ENCODE measurements around the gene WDR70.
"Not testable (repeated sequence)": the region's sequence is repeated elsewhere in the genome, so short reads cannot be mapped to it uniquely, and the experiment has no call there.

The WDR70 gene

GRCh38 chr5:37379100-37379628 lies at the start of gene WDR70:
WDR70 (plus strand) TSS chr5:37379318; CDS start chr5:37379368, 50 bp downstream.
- peak; percentile 80 for DNase-seq

GRCh38 chr5:37334754-37335153 lies 44.4 kb upstream of the WDR70 start:
- DNase-seq, result not testable (repeated sequence)

- not testable (repeated sequence) for DNase-seq
Observed at GRCh38 chr5:37342741-37343140, 36.4 kb upstream of the WDR70 start.

- DNase-seq, result no peak
Observed at GRCh38 chr5:37355161-37355560, 24.0 kb upstream of the WDR70 start.

GRCh38 chr5:37370550-37370863 lies 8.6 kb upstream of the WDR70 start:
- no peak for DNase-seq

GRCh38 chr5:37370864-37371726 lies 8.0 kb upstream of the WDR70 start, which contains the start of gene NUP155:
NUP155 (minus strand) TSS chr5:37371106; CDS start chr5:37370977, 129 bp downstream.
- peak; percentile 99 for DNase-seq

GRCh38 chr5:37375091-37375490 lies 4.0 kb upstream of the WDR70 start:
- no peak for DNase-seq

- DNase-seq, result not testable (repeated sequence)
Observed at GRCh38 chr5:37378066-37378465, 1.1 kb upstream of the WDR70 start.

GRCh38 chr5:37391591-37391990 lies 12.5 kb downstream of the WDR70 start:
- DNase-seq, result no peak

- DNase-seq, result no peak
Observed at GRCh38 chr5:37396352-37396751, 17.2 kb downstream of the WDR70 start.

GRCh38 chr5:37400501-37400900 lies 21.4 kb downstream of the WDR70 start:
- DNase-seq, result no peak

GRCh38 chr5:37412515-37412914 lies 33.4 kb downstream of the WDR70 start:
- DNase-seq, result no peak

- DNase-seq, result not testable (repeated sequence)
Observed at GRCh38 chr5:37415456-37415855, 36.3 kb downstream of the WDR70 start.

- no peak for DNase-seq
Observed at GRCh38 chr5:37417347-37417746, 38.2 kb downstream of the WDR70 start.

GRCh38 chr5:37424441-37424840 lies 45.3 kb downstream of the WDR70 start:
- no peak for DNase-seq

- DNase-seq, result no peak
Observed at GRCh38 chr5:37428044-37428443, 48.9 kb downstream of the WDR70 start.

GRCh38 chr5:37435261-37435660 lies 56.1 kb downstream of the WDR70 start:
- no peak for DNase-seq

- DNase-seq, result no peak
Observed at GRCh38 chr5:37436146-37436934, 57.2 kb downstream of the WDR70 start.

GRCh38 chr5:37437711-37438110 lies 58.6 kb downstream of the WDR70 start:
- no peak for DNase-seq

- not testable (repeated sequence) for DNase-seq
Observed at GRCh38 chr5:37445783-37446182, 66.7 kb downstream of the WDR70 start.

- DNase-seq, result no peak
Observed at GRCh38 chr5:37448941-37449340, 69.8 kb downstream of the WDR70 start.

- DNase-seq, result not testable (repeated sequence)
Observed at GRCh38 chr5:37451991-37452390, 72.9 kb downstream of the WDR70 start.

GRCh38 chr5:37453252-37453651 lies 74.1 kb downstream of the WDR70 start:
- DNase-seq, result not testable (repeated sequence)
